ENCODE results near the gene COL28A1.

COL28A1 gene

GRCh38 chr7:7424151-7424873 lies 111.4 kb downstream of the COL28A1 start:
- peak overlapping the region; percentile 35 to 60 for H3K4me3 ChIP-seq (replicated peaks in 1 of 2; ENCODE audit: low read depth in 2 of 2, low read length in 2 of 2)
- DNase-seq (ENCODE audit: low read depth in 2 of 2) = peak; percentile 77 to 84
- TF ChIP-seq CTCF (IDR thresholded peaks at IDR 0.05; ENCODE audit: low read depth, low read length) = peak; percentile 82

GRCh38 chr7:7422641-7423040 lies 113.0 kb downstream of the COL28A1 start:
- no peak for TF ChIP-seq CTCF (IDR thresholded peaks at IDR 0.05; ENCODE audit: low read depth, low read length)
- DNase-seq (ENCODE audit: low read depth in 2 of 2) = no peak
- H3K4me3 ChIP-seq (replicated peaks in 1 of 2; ENCODE audit: low read depth in 2 of 2, low read length in 2 of 2) = no peak overlapping the region

- DNase-seq (ENCODE audit: low read depth in 2 of 2) = no peak
- no peak for TF ChIP-seq CTCF (IDR thresholded peaks at IDR 0.05; ENCODE audit: low read depth, low read length)
- H3K4me3 ChIP-seq (replicated peaks in 1 of 2; ENCODE audit: low read depth in 2 of 2, low read length in 2 of 2) = no peak overlapping the region
Observed at GRCh38 chr7:7421826-7422225, 113.8 kb downstream of the COL28A1 start.

- no peak overlapping the region for H3K4me3 ChIP-seq (replicated peaks in 1 of 2; ENCODE audit: low read depth in 2 of 2, low read length in 2 of 2)
- TF ChIP-seq CTCF (IDR thresholded peaks at IDR 0.05; ENCODE audit: low read depth, low read length) = no peak
- DNase-seq (ENCODE audit: low read depth in 2 of 2) = no peak
Observed at GRCh38 chr7:7418997-7419396, 116.7 kb downstream of the COL28A1 start.

GRCh38 chr7:7417851-7418250 lies 117.8 kb downstream of the COL28A1 start:
- H3K4me3 ChIP-seq (replicated peaks in 1 of 2; ENCODE audit: low read depth in 2 of 2, low read length in 2 of 2) = no peak overlapping the region
- no peak for TF ChIP-seq CTCF (IDR thresholded peaks at IDR 0.05; ENCODE audit: low read depth, low read length)
- DNase-seq (ENCODE audit: low read depth in 2 of 2) = no peak

GRCh38 chr7:7417414-7417813 lies 118.3 kb downstream of the COL28A1 start:
- H3K4me3 ChIP-seq (replicated peaks in 1 of 2; ENCODE audit: low read depth in 2 of 2, low read length in 2 of 2) = no peak overlapping the region
- no peak for DNase-seq (ENCODE audit: low read depth in 2 of 2)

More at GRCh38 chr7:7417414-7417813, 118.3 kb downstream of the COL28A1 start:
- no peak for TF ChIP-seq CTCF (IDR thresholded peaks at IDR 0.05; ENCODE audit: low read depth, low read length)
